Uterus (tissue), 4 donors: ENCODE results near the gene FOXK1. TPM values are rescaled to one million over a fixed set of nuclear protein-coding genes. Genes with fewer than 3 reads are reported as not detected.
A peak's percentile ranks its signal among the peaks of the same experiment; 100 is the strongest.

Source experiments
- DNase-seq, 2 donors: peaks; one replicate each; pipeline ENCODE4 v3.0.0-alpha.2; 2019 to 2020
- H3K27ac ChIP-seq, 2 donors: fragments of 200-600 bp; sonication (generic); 1 replicate in 1 of 2; 2 replicates in 1 of 2; pipeline ENCODE4 v1.5.1; 2016 to 2018
- H3K27me3 ChIP-seq, 2 donors: fragments of 200-600 bp; sonication (generic); one replicate each; pipeline ENCODE4 v1.5.1; 2018 to 2019; ENCODE audit warnings: control low read depth in 1 of 2
- H3K36me3 ChIP-seq, 2 donors: fragments of 200-600 bp; sonication (generic); one replicate each; pipeline ENCODE4 v1.5.1; 2019; ENCODE audit warnings: control low read depth in 1 of 2
- H3K4me1 ChIP-seq, 2 donors: fragments of 200-600 bp; sonication (generic); one replicate each; pipeline ENCODE4 v1.5.1; 2018 to 2019; ENCODE audit warnings: control low read depth in 1 of 2
- H3K4me3 ChIP-seq, 2 donors: fragments of 200-600 bp; sonication (generic); 1 replicate in 1 of 2; 2 replicates in 1 of 2; pipeline ENCODE4 v1.5.1; 2018 to 2019; ENCODE audit warnings: mild to moderate bottlenecking in 1 of 2
- H3K9me3 ChIP-seq, 2 donors: fragments of 200-600 bp; sonication (generic); one replicate each; pipeline ENCODE4 v1.5.1; 2019; ENCODE audit warnings: control low read depth in 1 of 2
- POLR2A ChIP-seq, 2 donors: fragments of 450-650 bp; IDR thresholded peaks; one replicate each; pipeline ENCODE4 v1.6.1; 2016; ENCODE audit warnings: antibody characterized with exemption in 2 of 2, mild to moderate bottlenecking in 1 of 2, moderate library complexity in 1 of 2
- intact Hi-C: fragments of 100-400 bp; cut with DNase I; formaldehyde crosslinking; loops from one replicate; pipeline ENCODE4 v1.15.1; 2023; ENCODE audit warnings: low total_unique reads
- total RNA-seq, 4 donors: library from RNA; depleted of rRNA in 3 of 4; stranded (reverse); fragments of >200 nt in 3 of 4; gene quantifications; one replicate each; pipeline versions ENCODE4 v1.1.0 to v1.2.4, GENCODE V29; 2014 to 2023
- TF ChIP-seq, protein P1 (sequence below), 4 experiments: fragments of 200-600 bp in 2 of 4; fragments of 450-650 bp in 2 of 4; sonication (generic) in 2 of 4; IDR thresholded peaks; one replicate each; pipeline ENCODE4 v1.5.1; 2016 to 2019; ENCODE audit warnings: antibody characterized with exemption in 4 of 4, mild to moderate bottlenecking in 2 of 4, moderate library complexity in 1 of 4
- donor health status: DM: yes; HTN: yes; CAD: no.

FOXK1 gene
- total RNA-seq, 4 donors from 2014 or later: 9.0 to 64.1 (median 21.5) TPM

GRCh38 chr7:4759211-4759610, 77.1 kb downstream of the FOXK1 start:
- H3K36me3 ChIP-seq: no peaks in the 10 kb centered on the region
- no peak overlapping the region for H3K27ac ChIP-seq
- no peak for TF ChIP-seq POLR2A (IDR thresholded peaks at IDR 0.05)
- TF ChIP-seq, protein P1, sequence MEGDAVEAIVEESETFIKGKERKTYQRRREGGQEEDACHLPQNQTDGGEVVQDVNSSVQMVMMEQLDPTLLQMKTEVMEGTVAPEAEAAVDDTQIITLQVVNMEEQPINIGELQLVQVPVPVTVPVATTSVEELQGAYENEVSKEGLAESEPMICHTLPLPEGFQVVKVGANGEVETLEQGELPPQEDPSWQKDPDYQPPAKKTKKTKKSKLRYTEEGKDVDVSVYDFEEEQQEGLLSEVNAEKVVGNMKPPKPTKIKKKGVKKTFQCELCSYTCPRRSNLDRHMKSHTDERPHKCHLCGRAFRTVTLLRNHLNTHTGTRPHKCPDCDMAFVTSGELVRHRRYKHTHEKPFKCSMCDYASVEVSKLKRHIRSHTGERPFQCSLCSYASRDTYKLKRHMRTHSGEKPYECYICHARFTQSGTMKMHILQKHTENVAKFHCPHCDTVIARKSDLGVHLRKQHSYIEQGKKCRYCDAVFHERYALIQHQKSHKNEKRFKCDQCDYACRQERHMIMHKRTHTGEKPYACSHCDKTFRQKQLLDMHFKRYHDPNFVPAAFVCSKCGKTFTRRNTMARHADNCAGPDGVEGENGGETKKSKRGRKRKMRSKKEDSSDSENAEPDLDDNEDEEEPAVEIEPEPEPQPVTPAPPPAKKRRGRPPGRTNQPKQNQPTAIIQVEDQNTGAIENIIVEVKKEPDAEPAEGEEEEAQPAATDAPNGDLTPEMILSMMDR (IDR thresholded peaks at IDR 0.05): no peak
- H3K4me1 ChIP-seq: no peaks in the 10 kb centered on the region
- no peaks in the 10 kb centered on the region for H3K27me3 ChIP-seq
- no peak overlapping the region for H3K4me3 ChIP-seq
- no peaks in the 10 kb centered on the region for H3K9me3 ChIP-seq
- intact Hi-C loops: no loop called here
- no peak for DNase-seq

DNA sequence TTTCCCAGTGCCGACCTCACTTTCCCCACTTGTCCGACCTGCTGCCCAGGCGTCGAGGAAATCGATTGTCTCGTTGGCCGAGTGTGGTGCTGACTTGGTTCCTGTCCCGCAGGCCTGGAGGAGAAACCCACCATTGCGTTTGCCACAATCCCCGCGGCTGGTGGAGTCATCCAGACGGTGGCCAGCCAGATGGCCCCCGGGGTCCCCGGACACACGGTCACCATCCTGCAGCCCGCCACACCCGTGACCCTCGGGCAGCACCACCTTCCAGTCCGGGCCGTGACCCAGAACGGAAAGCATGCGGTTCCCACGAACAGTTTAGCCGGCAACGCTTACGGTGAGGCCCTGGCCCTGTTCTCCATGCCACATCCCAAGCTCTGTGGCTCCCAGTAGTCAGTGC, 78.9 kb downstream of the FOXK1 start:
- intact Hi-C loops: no loop called here
- DNase-seq: no peak
- H3K27me3 ChIP-seq: no peaks in the 10 kb centered on the region
- H3K4me1 ChIP-seq: peaks cover 0 to 14% of the 10 kb centered on the region in 2 donors
- H3K4me3 ChIP-seq: no peak overlapping the region
- no peak for TF ChIP-seq POLR2A (IDR thresholded peaks at IDR 0.05)
- H3K36me3 ChIP-seq: no peaks in the 10 kb centered on the region
- H3K27ac ChIP-seq: no peak overlapping the region
- no peaks in the 10 kb centered on the region for H3K9me3 ChIP-seq

- Histone ChIP-seq H3K4me3 (no peak overlapping the region), H3K4me1 (peaks cover 0 to 14% of the 10 kb centered on the region in 2 donors), H3K36me3 (no peaks in the 10 kb centered on the region), H3K27ac (no peak overlapping the region), H3K9me3 (no peaks in the 10 kb centered on the region), H3K27me3 (no peaks in the 10 kb centered on the region)
- no peak for DNase-seq
- intact Hi-C loops: no loop called here
- TF ChIP-seq, protein P1 (IDR thresholded peaks at IDR 0.05): no peak
- no peak for TF ChIP-seq POLR2A (IDR thresholded peaks at IDR 0.05)
Measured at GRCh38 chr7:4762121-4763055, 80.3 kb downstream of the FOXK1 start.

GRCh38 chr7:4763091-4763793, 81.1 kb downstream of the FOXK1 start:
- Histone ChIP-seq H3K4me3 (no peak overlapping the region), H3K27me3 (no peaks in the 10 kb centered on the region), H3K36me3 (no peaks in the 10 kb centered on the region), H3K27ac (no peak overlapping the region), H3K9me3 (no peaks in the 10 kb centered on the region), H3K4me1 (peaks cover 0 to 14% of the 10 kb centered on the region in 2 donors)
- TF ChIP-seq POLR2A (IDR thresholded peaks at IDR 0.05): no peak
- TF ChIP-seq, protein P1 (IDR thresholded peaks at IDR 0.05): no peak
- intact Hi-C loops: no loop called here
- no peak for DNase-seq

GRCh38 chr7:4763794-4764185, 81.7 kb downstream of the FOXK1 start:
- intact Hi-C loops: no loop called here

More at GRCh38 chr7:4763794-4764185, 81.7 kb downstream of the FOXK1 start:
- Histone ChIP-seq H3K27ac (peak overlapping the region in 1 of 2 donors; percentile 91), H3K9me3 (no peaks in the 10 kb centered on the region), H3K27me3 (no peaks in the 10 kb centered on the region), H3K4me3 (no peak overlapping the region), H3K36me3 (no peaks in the 10 kb centered on the region), H3K4me1 (peaks cover 0 to 14% of the 10 kb centered on the region in 2 donors)
- no peak for DNase-seq
- no peak for TF ChIP-seq POLR2A (IDR thresholded peaks at IDR 0.05)
- TF ChIP-seq, protein P1 (IDR thresholded peaks at IDR 0.05): no peak
